HepG2 (cell line): ENCODE measurements around the gene PTGES3. TPM values are rescaled to one million over a fixed set of nuclear protein-coding genes. Genes with fewer than 3 reads are reported as not detected.

ENCODE experiments used
- ATF6 ChIP-seq: sonication (generic); formaldehyde crosslinking; conservative IDR thresholded peaks from 2 replicates; pipeline ENCODE4 v1.4.0; 2020; ENCODE audit warnings: missing genetic modification reagents
- ESRRA ChIP-seq: sonication (generic); formaldehyde crosslinking; IDR thresholded peaks from 2 replicates; pipeline ENCODE4 v1.5.1; 2020; ENCODE audit warnings: mild to moderate bottlenecking, low read depth, missing genetic modification reagents
- IRX3 ChIP-seq: sonication (generic); formaldehyde crosslinking; IDR thresholded peaks from 2 replicates; pipeline ENCODE4 v1.8.1; 2023; ENCODE audit warnings: mild to moderate bottlenecking, low read depth, missing genetic modification reagents, borderline replicate concordance
- JUNB ChIP-seq: sonication (generic); formaldehyde crosslinking; IDR thresholded peaks from 2 replicates; pipeline ENCODE4 v1.8.0; 2022; ENCODE audit warnings: missing genetic modification reagents, mild to moderate bottlenecking, borderline replicate concordance
- MBNL3 ChIP-seq: fragments of 250-450 bp; sonication (Bioruptor Pico); conservative IDR thresholded peaks from 2 replicates; pipeline ENCODE4 v1.8.0; 2022; ENCODE audit warnings: mild to moderate bottlenecking, inconsistent platforms
- NCOA5 ChIP-seq: sonication (generic); formaldehyde crosslinking; IDR thresholded peaks from 2 replicates; pipeline ENCODE4 v1.4.0; 2020; ENCODE audit warnings: missing genetic modification reagents
- NFE2 ChIP-seq: sonication (generic); formaldehyde crosslinking; IDR thresholded peaks from 2 replicates; pipeline ENCODE4 v1.4.0; 2020; ENCODE audit warnings: missing genetic modification reagents
- NFKBIZ ChIP-seq: IDR thresholded peaks from 2 replicates; pipeline ENCODE4 v1.6.1; 2018; ENCODE audit warnings: missing genetic modification reagents, missing compliant biosample characterization
- SALL1 ChIP-seq: sonication (generic); formaldehyde crosslinking; IDR thresholded peaks from 2 replicates; pipeline ENCODE4 v1.8.0; 2022; ENCODE audit warnings: mild to moderate bottlenecking, missing genetic modification reagents
- ZBTB37 ChIP-seq: sonication (generic); formaldehyde crosslinking; IDR thresholded peaks from 2 replicates; pipeline ENCODE4 v1.4.0; 2020; ENCODE audit warnings: mild to moderate bottlenecking, missing genetic modification reagents
- ZNF737 ChIP-seq: sonication (generic); formaldehyde crosslinking; IDR thresholded peaks from 2 replicates; pipeline ENCODE4 v1.5.0; 2020; ENCODE audit warnings: missing genetic modification reagents, mild to moderate bottlenecking, borderline replicate concordance
- ZNF776 ChIP-seq: sonication (generic); formaldehyde crosslinking; IDR thresholded peaks from 2 replicates; pipeline ENCODE4 v1.4.0; 2020; ENCODE audit warnings: mild to moderate bottlenecking, missing genetic modification reagents
- polyA plus RNA-seq, 8 experiments: library from polyadenylated mRNA; depleted of rRNA in 3 of 8; stranded (reverse) in 7 of 8; unstranded in 1 of 8; fragments of >200 nt; fragmentation: Illumina TruSeq in 4 of 8; extraction: Trizol in 4 of 8; gene quantifications; 2 replicates each; pipeline versions ENCODE4 v1.2.1 to v1.2.3, GENCODE V29; 2011 to 2016; ENCODE audit warnings: low read depth in 4 of 8, missing spikeins in 1 of 8, mixed read lengths in 1 of 8; ENCODE audit not compliant: insufficient read depth in 1 of 8
- total RNA-seq, 5 experiments: library from RNA; depleted of rRNA; stranded (reverse); fragments of >200 nt; fragmentation: Illumina TruSeq; extraction: Trizol; gene quantifications; 2 replicates each; pipeline ENCODE4 v1.2.3, GENCODE V29; 2016; ENCODE audit warnings: low read depth in 1 of 5
- TF ChIP-seq, protein P1 (sequence below): sonication (generic); formaldehyde crosslinking; IDR thresholded peaks from 2 replicates; pipeline ENCODE4 v1.4.0; 2020; ENCODE audit warnings: mild to moderate bottlenecking, missing genetic modification reagents

The PTGES3 gene
- total and polyA plus RNA-seq, 2 of the 13 experiments (the other 11 are each of a cell fraction or from before 2014, with no cell fraction given) = 54.4 to 159 TPM

GRCh38 chr12:56688129-56688845, at the start of gene PTGES3 (continued):
- TF ChIP-seq NFE2 (CRISPR knock-in tag) = peak; percentile 77; the same call in 1 of the 2 replicates
- TF ChIP-seq IRX3 (CRISPR knock-in tag) = peak; percentile 95; the same call in 1 of the 2 replicates
- TF ChIP-seq, protein P1, sequence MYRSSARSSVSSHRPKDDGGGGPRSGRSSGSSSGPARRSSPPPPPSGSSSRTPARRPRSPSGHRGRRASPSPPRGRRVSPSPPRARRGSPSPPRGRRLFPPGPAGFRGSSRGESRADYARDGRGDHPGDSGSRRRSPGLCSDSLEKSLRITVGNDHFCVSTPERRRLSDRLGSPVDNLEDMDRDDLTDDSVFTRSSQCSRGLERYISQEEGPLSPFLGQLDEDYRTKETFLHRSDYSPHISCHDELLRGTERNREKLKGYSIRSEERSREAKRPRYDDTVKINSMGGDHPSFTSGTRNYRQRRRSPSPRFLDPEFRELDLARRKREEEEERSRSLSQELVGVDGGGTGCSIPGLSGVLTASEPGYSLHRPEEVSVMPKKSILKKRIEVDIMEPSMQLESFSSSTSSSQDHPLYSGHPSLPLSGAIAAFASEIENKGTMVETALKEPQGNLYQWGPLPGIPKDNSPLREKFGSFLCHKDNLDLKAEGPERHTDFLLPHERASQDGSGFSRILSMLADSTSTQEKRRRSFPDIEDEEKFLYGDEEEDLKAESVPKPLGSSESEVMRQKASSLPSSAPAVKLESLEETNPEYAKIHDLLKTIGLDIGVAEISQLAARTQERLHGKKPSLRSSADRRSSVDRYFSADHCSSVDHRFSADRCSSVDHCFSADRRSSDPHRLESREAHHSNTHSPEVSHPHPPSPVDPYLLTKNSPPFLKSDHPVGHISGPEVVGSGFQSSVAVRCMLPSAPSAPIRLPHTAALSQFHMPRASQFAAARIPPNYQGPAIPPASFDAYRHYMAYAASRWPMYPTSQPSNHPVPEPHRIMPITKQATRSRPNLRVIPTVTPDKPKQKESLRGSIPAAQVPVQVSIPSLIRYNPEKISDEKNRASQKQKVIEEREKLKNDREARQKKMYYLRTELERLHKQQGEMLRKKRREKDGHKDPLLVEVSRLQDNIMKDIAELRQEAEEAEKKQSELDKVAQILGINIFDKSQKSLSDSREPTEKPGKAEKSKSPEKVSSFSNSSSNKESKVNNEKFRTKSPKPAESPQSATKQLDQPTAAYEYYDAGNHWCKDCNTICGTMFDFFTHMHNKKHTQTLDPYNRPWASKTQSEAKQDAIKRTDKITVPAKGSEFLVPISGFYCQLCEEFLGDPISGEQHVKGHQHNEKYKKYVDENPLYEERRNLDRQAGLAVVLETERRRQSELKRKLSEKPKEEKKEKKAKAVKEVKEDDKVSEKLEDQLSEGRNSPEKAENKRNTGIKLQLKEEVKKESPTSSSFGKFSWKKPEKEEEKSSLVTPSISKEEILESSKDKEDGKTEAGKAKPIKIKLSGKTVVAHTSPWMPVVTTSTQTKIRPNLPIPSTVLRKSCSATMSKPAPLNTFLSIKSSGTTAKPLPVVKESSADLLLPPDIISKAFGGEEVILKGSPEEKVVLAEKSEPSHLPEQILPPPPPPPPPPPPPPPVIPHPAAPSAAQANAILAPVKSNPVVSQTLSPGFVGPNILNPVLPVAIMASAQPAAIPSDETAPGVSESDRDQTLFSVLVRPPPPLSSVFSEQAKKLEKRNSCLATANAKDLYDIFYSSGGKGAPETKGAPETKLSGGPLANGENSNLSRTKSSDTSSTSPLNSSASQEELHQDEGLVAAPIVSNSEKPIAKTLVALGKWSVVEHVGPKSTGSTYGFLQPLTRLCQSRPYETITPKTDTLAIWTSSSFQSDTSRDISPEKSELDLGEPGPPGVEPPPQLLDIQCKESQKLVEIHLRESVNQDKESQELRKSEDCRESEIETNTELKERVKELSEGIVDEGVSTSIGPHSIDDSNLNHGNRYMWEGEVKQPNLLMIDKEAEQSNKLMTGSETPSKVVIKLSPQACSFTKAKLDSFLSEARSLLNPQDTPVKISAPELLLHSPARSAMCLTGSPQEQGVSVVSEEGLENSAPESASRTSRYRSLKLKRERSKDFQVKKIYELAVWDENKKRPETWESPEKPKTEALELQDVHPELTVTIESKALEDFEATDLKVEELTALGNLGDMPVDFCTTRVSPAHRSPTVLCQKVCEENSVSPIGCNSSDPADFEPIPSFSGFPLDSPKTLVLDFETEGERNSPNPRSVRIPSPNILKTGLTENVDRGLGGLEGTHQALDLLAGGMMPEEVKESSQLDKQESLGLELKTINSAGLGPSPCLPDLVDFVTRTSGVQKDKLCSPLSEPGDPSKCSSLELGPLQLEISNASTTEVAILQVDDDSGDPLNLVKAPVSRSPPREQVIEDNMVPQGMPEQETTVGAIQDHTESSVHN (CRISPR knock-in tag) = no peak
- no peak for TF ChIP-seq MBNL3 (CRISPR knock-in tag)
- TF ChIP-seq ZNF776 (CRISPR knock-in tag) = peak; percentile 72
- 0 out of 2 replicates have a peak, but pooled peaks have one; percentile 66 for TF ChIP-seq JUNB
- peak; percentile 94 for TF ChIP-seq SALL1
- TF ChIP-seq ESRRA (CRISPR knock-in tag) = no peak; the same call in none of the 2 replicates
- no peak for TF ChIP-seq ZBTB37 (CRISPR knock-in tag)
- TF ChIP-seq NFKBIZ (CRISPR knock-in tag) = peak; percentile 81; the same call in 1 of the 2 replicates
- no peak for TF ChIP-seq NCOA5 (CRISPR knock-in tag)
- TF ChIP-seq ZNF737 (CRISPR knock-in tag) = no peak
- TF ChIP-seq ATF6 (CRISPR knock-in tag) = no peak
